CD4-positive, alpha-beta T cell treated with Interleukin-6 for 4 hours (primary cell): Measurements from ENCODE around the gene ANKRD11.
A peak's percentile ranks its signal among the peaks of the same experiment; 100 is the strongest.
"Not testable (repeated sequence)": the region's sequence is repeated elsewhere in the genome, so short reads cannot be mapped to it uniquely, and the experiment has no call there.

Experiments
- DNase-seq: peaks from one replicate; pipeline ENCODE4 v3.0.0-alpha.2; 2020; ENCODE audit warnings: mixed read lengths

Gene ANKRD11

DNA sequence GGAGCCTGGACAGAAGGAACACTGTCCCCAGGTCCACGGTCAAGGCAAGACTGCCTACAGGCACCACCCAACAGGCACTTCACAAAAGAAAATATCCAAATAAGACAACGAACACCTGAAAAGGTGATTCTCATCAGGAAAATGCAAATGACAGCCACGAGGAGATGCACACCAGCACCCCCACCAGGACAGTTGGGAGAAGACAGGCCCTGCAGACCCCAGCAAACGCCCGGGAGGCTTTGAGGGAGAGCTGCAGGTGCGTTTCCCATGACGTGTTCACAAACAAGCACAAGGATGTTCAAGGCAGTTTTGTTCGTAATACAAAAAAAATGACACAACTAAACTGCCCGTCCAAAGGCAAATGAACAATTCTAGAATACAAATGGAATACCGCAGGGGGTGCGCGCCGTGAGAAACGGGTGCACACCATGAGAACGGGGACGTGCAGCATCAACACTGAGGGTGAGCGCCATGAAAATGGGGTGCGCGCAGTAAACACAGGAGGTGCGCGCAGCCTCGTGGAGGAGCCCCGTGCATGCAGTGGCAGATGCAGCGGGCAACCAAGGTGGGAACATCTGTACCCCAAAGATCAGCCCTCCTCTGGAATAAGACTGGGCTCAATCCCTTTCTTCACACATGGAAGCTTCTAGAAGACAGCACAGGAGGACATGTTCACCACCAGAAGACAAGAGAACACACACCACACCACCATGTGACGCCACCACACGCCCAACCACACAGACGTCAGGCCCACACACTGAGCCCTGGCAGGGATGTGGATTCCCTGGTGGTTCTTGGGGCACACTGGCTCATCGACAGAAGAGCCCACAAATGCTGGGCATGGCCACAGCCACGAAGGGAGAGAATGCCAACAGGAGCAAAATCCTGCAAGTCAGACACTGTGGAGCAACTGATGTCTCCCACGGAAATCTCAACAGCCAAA lies 181.7 kb downstream of the ANKRD11 start:
- DNase-seq: peak; percentile 49

DNA sequence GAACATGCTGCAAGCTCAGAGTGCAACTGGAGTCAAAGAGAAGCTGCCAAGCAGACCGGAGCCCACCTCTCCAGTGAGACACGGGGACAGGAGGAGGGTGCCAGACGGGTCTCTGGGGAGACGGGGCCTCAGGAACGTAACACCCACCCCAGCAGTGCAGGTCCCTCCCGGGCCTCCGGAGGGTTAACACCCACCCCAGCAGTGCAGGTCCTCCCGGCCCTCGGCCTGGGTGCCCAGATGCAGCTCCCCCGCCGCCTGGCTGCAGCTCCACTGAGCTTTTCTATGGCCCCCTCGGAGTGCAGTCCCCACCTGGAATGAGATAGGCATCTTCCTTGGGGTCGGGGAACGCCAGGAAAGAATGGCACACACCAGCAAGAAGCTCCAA lies 182.9 kb downstream of the ANKRD11 start:
- DNase-seq: no peak

DNA sequence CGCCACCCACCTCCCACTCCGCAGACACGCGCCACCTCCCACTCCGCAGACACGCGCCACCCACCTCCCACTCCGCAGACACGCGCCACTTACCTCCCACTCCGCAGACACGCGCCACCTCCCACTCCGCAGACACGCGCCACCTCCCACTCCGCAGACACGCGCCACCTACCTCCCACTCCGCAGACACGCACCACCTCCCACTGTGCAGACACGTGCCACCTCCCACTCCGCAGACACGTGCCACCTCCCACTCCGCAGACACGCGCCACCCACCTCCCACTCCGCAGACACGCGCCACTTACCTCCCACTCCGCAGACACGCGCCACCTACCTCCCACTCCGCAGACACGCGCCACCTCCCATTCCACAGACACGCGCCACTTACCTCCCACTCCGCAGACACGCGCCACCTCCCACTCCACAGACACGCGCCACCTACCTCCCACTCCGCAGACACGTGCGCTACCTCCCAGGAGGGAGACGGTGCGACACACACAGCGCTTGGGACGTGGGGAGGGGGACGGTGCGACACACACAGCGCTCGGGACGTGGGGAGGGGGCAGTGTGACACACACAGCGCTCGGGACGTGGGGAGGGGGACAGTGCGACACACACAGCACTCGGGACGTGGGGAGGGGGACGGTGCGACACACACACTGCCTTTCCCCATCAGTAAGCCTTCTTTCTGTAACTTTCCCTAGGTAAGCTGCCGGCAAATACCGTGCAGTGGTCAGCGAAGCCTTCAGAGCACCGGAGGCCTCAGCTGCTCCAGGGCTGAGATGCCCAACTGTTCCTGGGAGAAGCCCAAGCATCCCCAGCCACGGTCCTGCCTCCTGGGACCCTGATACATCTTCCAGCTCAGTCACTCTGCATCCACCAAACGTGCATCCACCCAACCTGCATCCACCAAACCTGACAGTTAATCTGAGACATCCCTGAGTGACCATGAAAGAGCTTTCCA lies 183.6 kb downstream of the ANKRD11 start:
- DNase-seq: peak; percentile 1

DNA sequence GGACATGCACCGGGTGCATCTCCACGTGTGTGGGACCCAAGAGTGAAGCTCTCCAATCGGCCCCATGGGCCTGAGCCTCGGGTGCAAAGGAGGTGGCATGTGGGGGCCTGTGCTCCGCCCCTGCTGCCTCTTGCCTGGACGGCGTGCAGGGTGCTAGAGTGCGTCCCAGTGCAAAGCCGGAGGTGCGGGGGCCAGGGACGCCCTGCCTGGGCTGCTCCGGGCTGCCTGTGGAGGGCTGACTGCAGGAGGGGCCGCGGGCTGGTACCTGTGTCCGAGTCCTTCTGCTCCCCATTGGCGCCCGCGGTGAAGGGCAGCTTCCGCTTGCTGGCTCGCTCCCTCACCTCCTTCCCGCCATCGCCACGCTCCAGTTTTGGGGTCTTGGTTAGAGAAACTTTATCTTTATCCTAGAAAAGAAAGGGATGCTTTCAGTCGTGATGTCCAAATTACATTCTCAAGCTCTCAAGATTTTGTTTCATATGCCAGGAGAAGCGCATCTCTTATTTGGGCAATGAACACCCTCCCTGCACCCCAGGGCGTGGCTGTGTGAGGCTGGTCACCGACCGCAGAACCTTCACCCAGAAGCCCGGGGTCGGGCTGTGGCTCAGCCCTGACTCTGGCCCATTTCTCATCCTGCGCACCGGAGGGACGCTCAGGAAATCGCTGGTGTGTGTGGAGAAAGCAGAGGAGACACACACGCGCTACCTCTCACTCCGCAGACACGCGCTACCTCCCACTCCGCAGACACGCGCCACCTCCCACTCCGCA lies 185.2 kb downstream of the ANKRD11 start:
- DNase-seq: no peak

DNA sequence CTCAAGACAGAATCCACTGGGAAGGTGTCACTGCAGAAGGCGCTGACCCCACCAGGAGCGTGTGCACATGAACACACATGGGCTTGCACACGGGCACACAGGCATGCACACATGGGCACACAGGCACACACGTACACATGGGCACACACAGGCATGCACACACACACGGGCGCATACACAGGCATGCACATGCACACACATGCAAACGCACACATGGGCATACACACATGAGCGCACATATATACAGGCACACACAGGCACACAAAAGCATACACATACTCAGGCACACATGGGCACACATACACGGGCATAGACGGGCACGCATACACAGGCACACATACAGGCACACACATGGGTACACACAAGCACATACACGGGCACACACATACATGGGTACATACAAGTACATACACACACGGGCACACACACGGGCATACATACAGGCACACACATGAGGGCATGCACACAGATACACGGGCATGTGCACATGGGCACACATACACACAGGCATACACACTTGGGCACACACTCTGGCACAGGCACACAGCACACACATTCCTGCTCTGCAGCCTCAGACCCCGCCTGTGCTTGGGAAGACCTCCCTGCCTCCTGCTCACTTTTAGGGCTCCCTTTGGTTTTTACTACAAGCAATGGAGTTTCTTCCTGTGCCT lies 186.0 kb downstream of the ANKRD11 start:
- DNase-seq: no peak

DNA sequence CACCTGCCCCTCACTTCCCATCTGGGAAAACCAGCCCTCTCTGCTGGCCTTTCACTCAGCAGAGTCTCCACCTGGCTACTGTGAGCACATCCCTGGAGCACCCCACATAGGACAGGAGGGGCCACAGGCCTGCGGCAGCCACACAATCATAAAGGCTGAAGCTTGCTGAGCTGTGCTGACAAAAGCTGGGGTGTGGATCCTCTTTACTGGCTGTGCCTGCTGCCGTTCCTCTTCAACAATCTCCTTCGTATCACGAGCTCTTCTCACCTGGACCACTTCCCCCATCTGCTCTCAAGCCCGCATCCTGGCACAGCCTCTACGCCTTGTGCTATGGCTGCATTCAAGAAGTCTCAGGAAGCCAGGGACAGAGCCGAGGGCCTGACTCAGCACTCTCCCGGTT lies 186.7 kb downstream of the ANKRD11 start:
- no peak for DNase-seq

DNA sequence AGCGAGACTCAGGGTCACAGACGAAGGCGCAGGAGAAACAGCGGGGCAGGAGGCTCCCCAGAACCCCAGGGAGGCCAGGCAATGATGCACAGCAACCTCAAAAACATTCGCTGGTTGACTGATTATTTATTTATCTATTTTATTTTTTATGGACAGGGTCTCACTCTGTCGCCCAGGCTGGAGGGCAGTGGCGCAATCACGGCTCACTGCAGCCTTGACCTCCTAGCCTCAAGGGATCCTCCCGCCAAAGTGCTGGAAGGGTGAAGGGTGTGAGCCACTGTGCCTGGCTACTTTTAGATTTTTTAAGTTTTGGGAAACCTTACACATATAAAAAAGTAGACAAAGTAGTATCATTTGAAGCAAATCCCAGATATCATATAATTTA lies 189.4 kb downstream of the ANKRD11 start:
- DNase-seq: no peak

DNA sequence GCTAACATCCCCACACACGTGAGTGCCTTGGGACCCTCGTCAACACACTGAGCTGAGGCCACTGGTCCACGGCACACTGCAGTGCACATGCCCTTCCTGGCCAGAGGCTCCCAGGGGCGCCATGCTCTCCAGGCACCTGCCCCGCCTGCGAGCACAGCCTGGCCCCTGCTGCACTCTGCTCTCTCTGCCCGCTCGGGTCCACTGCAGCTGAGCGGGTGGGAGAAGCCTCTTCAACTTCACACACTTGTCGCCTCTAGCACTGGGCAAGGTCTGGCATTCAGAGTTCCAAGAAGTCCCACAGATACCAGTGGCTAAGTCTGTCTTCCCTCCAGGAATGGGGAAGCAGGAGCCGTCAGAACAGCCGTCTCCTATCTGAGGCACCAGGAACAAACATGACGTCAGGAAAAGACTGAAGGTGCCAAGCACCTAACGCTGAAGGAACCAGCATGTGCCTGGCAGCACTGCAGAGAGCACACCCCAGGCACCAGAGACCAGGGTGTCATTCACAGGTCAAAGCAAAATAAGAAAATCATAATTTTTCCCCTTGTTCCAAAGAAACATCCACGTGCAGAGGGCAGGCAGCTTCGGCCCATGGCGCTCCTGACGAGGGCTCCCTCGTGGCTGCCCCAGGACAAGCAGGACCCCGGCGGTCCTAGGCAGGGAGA lies 189.9 kb downstream of the ANKRD11 start:
- DNase-seq: no peak

DNA sequence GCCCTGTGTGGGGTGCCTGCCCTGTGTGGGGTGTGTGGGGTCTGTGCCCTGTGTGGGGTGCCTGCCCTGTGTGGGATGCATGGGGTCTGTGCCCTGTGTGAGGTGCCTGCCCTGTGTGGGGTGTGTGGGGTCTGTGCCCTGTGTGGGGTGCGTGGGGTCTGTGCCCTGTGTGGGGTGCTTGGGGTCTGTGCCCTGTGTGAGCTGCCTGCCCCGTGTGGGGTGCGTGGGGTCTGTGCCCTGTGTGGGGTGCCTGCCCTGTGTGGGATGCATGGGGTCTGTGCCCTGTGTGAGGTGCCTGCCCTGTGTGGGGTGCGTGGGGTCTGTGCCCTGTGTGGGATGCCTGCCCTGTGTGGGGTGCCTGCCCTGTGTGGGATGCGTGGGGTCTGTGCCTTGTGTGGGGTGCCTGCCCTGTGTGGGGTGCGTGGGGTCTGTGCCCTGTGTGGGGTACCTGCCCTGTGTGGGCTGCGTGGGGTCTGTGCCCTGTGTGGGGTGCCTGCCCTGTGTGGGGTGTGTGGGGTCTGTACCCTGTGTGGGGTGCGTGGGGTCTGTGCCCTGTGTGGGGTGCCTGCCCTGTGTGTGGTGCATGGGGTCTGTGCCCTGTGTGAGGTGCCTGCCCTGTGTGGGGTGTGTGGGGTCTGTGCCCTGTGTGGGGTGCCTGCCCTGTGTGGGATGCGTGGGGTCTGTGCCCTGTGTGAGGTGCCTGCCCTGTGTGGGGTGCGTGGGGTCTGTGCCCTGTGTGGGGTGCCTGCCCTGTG lies 190.8 kb downstream of the ANKRD11 start:
- not testable (repeated sequence) for DNase-seq

DNA sequence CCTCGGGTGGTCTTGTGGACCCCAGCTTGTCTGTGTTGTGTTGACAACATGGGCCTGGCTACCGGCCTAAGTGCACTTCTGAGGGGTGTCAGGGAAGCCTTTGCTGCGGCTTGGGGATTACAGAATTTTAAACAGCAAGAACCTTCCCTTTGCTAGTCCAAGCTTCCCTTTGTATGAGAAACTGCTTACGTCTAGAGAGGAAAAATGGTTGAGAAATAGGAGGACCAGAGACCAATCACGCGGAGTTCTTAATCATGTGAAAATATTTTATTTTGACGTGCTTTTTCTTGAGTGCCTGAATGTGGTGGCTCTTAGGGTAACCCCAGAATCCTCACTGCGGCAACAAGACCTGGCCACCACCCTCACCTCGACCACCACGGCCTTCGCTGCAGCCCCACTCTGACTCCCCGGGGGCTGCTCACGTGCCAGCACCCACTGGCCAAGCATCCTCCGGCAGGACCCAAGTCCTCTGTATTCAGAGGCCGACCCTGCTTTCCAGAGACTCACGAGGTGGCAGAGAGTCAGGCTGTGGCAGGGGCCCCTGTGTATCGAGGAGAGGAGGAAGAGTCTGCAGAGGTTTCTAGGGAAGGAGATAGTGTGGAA lies 191.6 kb downstream of the ANKRD11 start:
- no peak for DNase-seq

DNA sequence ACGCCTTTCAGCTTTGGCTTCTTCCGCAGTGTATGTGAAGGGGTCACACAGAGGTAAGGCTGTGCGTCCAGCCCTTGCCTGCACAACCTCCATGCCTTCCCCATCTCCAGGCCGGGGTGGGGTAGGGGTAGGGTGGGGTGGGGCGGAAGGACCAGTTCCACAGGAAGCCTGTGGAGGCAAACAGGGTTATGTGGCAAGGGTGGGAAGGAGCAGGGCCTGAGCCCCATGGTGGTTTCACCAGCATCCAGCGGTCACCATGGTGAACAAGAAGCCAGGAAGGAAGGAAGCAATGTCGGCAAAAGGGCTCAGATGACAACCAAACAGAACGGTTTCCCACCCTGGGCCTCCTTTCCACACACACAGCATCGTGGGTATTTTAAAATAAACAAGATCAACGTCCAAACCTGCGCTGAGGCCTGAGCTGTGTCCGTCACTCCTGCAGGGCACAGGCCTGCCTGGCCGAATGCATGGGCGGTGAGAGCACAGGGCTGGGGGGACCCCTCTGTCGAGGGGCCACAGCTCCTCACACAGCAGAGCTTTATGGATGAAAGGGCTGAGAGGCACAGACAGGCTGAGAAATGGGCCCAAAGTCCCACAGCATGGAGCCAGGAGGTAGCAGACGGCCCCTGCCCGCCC lies 192.3 kb downstream of the ANKRD11 start:
- no peak for DNase-seq

DNA sequence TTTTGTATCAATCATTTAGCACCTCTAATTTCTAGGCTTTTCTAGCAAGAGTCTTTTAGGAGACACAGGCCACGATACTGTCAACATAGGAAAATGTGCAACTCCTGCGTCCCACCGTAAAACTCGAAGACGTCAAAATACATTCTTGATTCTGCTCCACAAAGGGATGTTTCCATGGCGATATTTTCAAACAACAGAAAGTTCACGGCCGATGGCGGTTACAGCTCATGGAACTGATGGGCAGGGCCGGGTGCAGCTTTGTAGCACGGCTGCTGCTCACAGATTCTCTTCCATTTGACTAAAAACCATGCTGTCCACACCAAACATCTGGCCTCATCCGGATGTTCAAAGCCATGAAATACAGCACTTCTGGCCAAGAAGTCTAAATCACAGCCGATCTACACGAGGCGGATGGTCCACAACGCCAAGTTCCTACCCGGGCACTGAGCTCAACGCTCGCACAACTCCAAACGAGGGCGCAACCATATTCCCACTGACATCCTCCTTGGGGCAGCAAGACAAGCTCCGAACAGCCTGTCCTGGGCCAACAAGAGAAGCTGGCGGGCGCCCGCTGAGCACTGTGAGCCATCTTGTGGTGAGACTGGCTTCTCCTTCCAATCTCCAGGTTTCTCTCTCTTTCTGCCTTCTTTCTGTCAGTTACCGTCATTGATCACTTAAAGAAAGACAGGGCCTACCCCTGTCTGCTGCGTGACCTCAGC lies 193.0 kb downstream of the ANKRD11 start:
- no peak for DNase-seq

DNA sequence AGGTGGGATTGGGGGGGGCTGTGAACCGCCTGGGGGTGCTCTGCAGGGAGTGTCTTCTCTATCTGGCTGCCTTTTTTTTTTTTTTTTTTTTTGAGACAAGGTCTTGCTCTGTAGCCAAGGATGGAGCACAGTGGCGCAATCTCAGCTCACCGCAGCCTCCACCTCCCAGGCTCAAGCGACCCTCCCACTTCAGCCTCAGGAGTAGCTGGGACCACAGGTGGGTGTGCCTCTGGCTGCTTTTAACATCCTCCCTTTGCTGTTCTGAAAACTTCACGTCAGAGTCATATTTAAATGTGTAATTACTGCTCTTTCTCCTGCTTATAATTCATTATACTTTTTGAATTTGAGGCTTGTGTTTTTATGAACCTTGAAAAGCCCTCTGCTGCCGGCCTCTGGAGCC lies 194.4 kb downstream of the ANKRD11 start:
- DNase-seq: no peak

DNA sequence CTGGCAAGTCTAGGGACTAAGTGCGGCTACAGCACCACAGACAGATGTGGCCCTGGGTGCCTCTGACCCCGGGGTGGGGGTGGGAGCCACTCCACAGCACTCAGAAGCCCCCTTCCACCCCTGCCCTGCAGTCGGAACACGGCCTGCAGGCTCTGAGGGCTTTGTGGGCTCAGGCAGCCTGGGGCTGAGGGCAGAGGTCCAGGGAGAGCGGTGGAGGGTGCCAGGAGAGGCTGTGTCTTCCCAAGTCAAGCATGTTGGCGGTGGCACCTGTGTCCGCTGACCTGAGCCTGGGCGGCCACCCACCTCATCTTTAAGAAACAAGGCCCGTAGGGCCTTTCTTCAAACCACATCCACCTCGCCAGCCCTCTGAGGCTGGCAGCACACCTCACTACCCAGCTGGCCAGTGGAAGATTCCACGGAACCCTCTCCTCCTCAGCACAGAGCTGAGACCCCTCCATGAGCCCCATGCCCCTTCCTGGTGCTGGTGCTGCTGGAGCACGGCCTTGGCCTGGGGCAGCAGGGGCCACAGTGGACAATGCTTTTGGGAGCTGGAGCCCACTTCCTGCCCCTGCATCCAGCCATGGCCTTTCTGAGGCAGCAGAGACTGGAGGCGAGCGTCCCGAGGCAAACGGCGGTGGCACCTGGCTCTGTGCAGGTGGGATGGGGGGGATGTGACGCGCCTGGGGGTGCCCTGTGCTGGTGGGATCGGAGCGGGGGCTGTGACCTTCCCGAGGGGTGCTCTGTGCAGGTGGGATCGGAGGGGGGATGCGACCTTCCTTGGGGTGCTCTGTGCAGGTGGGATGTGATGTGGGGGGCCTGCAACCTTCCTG lies 195.1 kb downstream of the ANKRD11 start:
- no peak for DNase-seq

DNA sequence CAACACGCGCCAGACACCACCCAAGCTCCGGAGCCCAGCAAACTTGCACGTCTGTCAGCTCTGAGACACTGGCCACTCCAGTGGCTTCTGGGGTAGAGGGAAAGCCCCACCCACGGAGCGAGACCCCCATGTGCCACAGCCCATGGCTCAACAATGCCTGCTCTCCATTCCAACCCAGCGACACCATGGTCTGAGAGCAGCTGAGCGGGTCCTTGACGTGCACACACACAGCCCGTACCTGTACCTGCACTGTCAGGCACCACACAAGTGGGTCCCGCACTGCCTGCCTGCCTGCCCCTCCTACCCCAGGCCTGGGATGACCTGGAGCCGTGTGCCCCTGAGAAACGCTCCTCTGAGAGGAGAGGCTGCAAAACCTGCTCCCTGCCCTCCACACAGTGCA lies 195.9 kb downstream of the ANKRD11 start:
- no peak for DNase-seq

DNA sequence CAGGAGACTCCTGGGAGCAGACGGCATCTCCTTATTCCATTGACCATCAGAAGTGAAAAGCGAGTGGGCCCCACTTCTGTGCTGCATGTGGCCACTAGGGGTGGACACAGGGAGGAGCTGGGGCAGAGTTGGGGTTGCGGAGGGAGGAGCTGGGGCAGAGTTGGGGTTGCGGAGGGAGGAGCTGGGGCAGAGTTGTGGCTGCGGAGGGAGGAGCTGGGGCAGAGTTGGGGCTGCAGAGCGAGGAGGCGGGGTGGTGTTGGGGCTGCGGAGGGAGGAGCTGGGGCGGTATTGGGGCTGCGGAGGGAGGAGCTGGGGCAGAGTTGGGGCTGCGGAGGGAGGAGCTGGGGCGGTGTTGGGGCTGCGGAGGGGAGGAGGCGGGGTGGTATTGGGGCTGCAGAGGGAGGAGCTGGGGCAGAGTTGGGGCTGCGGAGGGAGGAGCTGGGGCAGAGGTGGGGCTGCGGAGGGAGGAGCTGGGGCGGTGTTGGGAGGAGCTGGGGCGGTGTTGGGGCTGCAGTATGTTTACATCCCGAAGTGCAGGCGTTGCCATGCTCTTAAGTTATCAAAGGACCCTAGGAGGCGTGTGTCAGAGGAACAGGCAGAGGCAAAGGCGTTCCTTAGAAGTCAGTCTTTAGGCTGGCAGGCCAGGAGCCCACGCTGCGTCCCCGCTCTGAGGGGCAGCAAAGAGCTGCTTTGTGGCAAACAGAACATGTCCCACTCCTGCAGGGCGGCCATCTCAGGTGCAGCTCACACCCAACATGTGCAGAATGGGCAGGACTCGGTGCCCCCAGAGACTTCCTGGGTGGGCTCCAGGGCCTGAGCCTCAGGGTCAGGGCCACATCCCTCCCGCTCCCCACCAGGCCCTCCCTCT lies 196.9 kb downstream of the ANKRD11 start:
- no peak for DNase-seq

DNA sequence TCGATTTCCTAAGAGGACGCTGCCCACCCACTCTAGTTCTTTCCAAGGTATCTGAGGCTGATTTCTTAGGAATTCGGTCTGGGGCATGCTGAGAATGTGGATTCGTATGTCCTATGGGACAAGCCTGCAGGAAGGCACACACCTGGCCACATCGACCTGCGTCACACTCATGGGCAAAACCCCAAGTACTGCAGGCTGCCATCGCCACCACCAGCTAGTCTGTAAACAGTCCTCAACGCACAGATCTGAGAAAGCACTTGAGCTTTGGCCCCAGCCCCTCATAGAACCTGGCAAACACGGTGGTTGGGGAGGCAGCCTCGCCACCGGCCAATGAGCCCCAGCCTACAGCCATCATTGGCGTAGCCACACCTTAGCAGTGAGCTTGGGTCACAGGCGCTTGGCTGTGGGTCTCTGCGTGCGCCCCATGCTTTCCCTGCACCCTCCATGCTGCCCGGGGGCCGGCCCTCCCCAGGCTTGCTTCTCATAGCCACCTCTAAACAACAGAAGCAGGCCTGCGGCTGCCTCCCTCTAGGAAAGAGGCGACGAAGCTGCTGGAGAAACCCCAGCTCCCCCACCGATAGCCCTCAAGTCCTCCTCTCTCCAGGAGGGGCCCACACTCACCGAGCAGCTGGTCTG lies 197.8 kb downstream of the ANKRD11 start:
- DNase-seq: no peak
